ENCODE data around the gene NRCAM.

NRCAM gene

DNA sequence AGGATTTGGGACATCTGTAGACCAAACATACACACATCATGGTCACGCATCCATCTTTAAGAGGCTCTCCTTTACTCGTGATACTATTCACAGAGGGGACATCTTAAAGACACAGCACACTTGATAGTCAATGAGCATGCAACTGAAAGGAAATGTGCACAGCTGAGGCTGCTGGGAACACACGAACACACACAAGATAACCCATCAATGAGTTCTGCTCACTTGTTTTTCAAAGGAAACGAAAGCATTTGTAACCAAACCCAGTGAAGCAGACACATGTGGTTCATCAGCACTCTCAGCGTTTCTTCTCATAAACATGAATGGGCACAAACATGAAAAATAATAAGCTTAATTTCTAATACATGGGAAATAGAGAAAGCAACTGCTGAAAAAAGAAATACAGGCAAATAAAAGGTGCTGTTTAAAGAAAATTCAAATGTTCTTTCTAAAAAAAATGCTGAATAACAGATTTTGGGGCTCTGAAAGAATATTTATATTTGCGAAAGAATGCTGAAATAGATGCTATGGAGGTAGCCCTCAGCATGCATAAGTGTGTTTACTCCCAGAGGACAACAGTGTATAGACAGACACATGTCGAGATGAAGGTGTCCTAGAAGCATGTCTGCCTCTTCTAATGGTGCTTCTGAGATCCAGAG is 266.4 kb downstream of the NRCAM start:
- no peaks in the 10 kb centered on the region for H3K9me3 ChIP-seq
- no peak overlapping the region for H3K4me3 ChIP-seq (ENCODE audit: low read depth, low read length)
- TF ChIP-seq CTCF (IDR thresholded peaks at IDR 0.05; ENCODE audit: low read depth, low read length), result no peak
- no peak for DNase-seq
- no peaks in the 10 kb centered on the region for H3K27me3 ChIP-seq
- H3K36me3 ChIP-seq, result peaks cover 75% of the 10 kb centered on the region
- H3K4me1 ChIP-seq, result peaks cover 5% of the 10 kb centered on the region; the same call in 1 of the 2 replicates

DNA sequence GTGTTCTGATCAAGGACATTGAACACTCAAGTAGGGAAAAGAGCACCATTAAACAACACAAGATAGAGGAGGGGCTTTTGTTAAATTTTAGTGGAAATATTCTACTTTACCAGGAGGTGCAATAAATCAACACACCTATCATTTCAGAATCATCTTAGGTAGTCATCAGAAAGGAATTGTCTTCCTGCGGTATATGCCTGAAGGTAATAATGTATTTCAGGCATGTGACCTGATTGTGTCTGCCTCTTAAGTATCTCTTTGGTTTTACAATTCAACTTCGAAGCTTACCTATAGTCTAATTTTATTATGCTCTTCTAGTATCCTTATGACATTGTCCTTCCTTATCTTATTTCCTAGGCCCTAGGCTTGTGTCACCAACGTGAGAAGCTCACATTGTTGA is 267.5 kb downstream of the NRCAM start:
- Histone ChIP-seq H3K27me3 (no peaks in the 10 kb centered on the region), H3K4me1 (peaks cover 5% of the 10 kb centered on the region; the same call in 1 of the 2 replicates), H3K36me3 (peaks cover 68% of the 10 kb centered on the region), H3K4me3 (ENCODE audit: low read depth, low read length) (no peak overlapping the region), H3K9me3 (no peaks in the 10 kb centered on the region)
- TF ChIP-seq CTCF (IDR thresholded peaks at IDR 0.05; ENCODE audit: low read depth, low read length), result no peak
- no peak for DNase-seq

DNA sequence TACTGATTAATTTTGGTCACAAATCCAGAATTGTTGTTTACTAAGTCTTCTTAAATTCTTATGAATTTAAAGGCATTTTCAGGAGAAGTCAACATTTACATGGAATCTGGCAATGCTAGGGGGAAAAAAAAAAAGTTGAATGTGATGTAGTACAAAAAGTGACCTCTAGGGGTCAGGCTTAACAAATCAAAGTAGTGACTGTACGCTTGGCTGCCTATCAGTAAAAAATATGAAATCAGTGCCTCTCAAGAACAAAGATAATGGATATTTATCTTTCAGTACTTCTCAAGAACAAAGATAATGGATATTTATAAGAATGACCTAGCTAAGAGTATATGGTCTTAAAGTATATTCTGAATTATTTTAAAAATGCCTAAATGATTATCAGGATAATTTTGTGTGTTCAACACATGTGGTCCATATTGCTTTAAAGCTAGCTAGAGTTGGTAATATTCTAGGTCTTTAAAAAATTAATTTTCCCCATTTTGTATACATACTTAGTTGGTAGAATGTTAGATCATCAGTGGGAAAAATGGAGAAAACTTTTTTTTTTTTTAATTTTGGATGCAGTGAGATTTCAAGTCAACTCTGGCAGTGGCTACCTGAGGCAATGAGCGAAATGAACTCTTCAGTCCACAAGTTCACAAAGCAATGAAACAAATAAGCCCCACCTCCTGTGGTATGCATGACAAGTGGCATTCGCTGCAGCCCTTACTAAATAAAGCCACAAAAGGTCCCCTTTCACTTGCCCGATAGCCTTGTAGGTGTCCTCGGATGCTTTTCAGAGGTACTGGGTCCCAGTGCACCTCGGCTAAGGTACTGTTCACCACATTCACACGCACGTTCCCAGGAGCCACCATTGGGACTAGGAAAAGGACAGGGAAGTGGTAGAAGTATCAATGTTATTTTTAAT is 274.9 kb downstream of the NRCAM start:
- Histone ChIP-seq H3K36me3 (peaks cover 61% of the 10 kb centered on the region), H3K9me3 (no peaks in the 10 kb centered on the region), H3K4me3 (ENCODE audit: low read depth, low read length) (no peak overlapping the region), H3K27me3 (no peaks in the 10 kb centered on the region), H3K4me1 (peaks cover 19% of the 10 kb centered on the region)
- no peak for DNase-seq
- TF ChIP-seq CTCF (IDR thresholded peaks at IDR 0.05; ENCODE audit: low read depth, low read length), result peak; percentile 72

DNA sequence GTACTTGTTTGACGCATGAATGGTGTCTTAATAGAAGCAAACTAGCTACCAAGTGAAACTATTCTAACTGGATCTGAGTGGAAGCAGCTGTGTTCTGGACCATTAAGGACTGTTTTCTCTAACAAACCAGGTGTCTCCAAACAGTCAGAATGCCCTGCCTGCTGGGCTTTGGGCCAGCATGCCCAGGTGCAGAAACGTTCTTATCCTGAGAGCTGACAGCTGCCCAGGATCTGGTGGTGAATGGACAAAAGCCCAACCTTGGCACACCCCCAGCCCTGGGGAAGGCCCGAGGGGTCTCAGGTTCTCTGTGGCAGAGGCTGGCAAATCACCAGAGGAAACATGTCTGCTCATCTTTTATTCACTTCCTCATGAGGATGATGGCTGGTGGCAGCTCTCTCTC is 277.8 kb downstream of the NRCAM start:
- Histone ChIP-seq H3K36me3 (peaks cover 54% of the 10 kb centered on the region), H3K4me3 (ENCODE audit: low read depth, low read length) (no peak overlapping the region), H3K9me3 (no peaks in the 10 kb centered on the region), H3K27me3 (no peaks in the 10 kb centered on the region), H3K4me1 (peaks cover 15% of the 10 kb centered on the region)
- peak; percentile 70 for DNase-seq
- TF ChIP-seq CTCF (IDR thresholded peaks at IDR 0.05; ENCODE audit: low read depth, low read length), result no peak

- H3K9me3 ChIP-seq, result no peaks in the 10 kb centered on the region
- no peaks in the 10 kb centered on the region for H3K4me1 ChIP-seq
- H3K4me3 ChIP-seq (ENCODE audit: low read depth, low read length), result no peak overlapping the region
- TF ChIP-seq CTCF (IDR thresholded peaks at IDR 0.05; ENCODE audit: low read depth, low read length), result no peak
- DNase-seq, result no peak
- H3K36me3 ChIP-seq, result peaks cover 11% of the 10 kb centered on the region; the same call in 1 of the 2 replicates
- H3K27me3 ChIP-seq, result no peaks in the 10 kb centered on the region
Measured at GRCh38 chr7:108171164-108171563, 285.1 kb downstream of the NRCAM start.

- Histone ChIP-seq H3K36me3 (peaks cover 8% of the 10 kb centered on the region), H3K4me1 (no peaks in the 10 kb centered on the region), H3K27me3 (no peaks in the 10 kb centered on the region), H3K9me3 (no peaks in the 10 kb centered on the region), H3K4me3 (ENCODE audit: low read depth, low read length) (no peak overlapping the region)
- DNase-seq, result no peak
- no peak for TF ChIP-seq CTCF (IDR thresholded peaks at IDR 0.05; ENCODE audit: low read depth, low read length)
Measured at GRCh38 chr7:108170251-108170650, 286.0 kb downstream of the NRCAM start.

Data from BE2C (cell line).